Liver (tissue), 9 donors: Measurements from ENCODE around the gene DNASE2. TPM values are rescaled to one million over a fixed set of nuclear protein-coding genes. Genes with fewer than 3 reads are reported as not detected.

Experiments used
- DNase-seq: peaks from one replicate; pipeline ENCODE4 v3.0.0-alpha.2; 2017; ENCODE audit warnings: low spot score
- H3K27ac ChIP-seq, 2 donors: one replicate each; pipeline ENCODE4 v1.7.0; 2013; ENCODE audit warnings: inconsistent platforms in 2 of 2, low read length in 2 of 2, control low read depth in 1 of 2, low read depth in 1 of 2, mild to moderate bottlenecking in 1 of 2
- H3K27me3 ChIP-seq, 4 donors: one replicate each; pipeline versions ENCODE4 v1.6.1 to v1.7.0; 2013; ENCODE audit warnings: low read length in 3 of 4, inconsistent platforms in 1 of 4, mild to moderate bottlenecking in 1 of 4, moderate library complexity in 1 of 4; ENCODE audit not compliant: control insufficient read depth in 4 of 4, insufficient read depth in 4 of 4
- H3K36me3 ChIP-seq, 4 donors: one replicate each; pipeline versions ENCODE4 v1.6.1 to v1.7.0; 2013; ENCODE audit warnings: low read length in 3 of 4, mild to moderate bottlenecking in 3 of 4, low read depth in 1 of 4, moderate library complexity in 1 of 4; ENCODE audit not compliant: control insufficient read depth in 4 of 4, insufficient read depth in 3 of 4
- H3K4me1 ChIP-seq, 4 donors: one replicate each; pipeline versions ENCODE4 v1.6.1 to v1.7.0; 2013; ENCODE audit warnings: low read length in 3 of 4, mild to moderate bottlenecking in 3 of 4, moderate library complexity in 1 of 4; ENCODE audit not compliant: control insufficient read depth in 4 of 4, insufficient read depth in 4 of 4
- H3K4me3 ChIP-seq, 3 donors: one replicate each; pipeline versions ENCODE4 v1.6.1 to v1.7.0; 2013; ENCODE audit warnings: low read length in 3 of 3, control low read depth in 1 of 3, low read depth in 1 of 3, mild to moderate bottlenecking in 1 of 3
- H3K9ac ChIP-seq, 2 donors: one replicate each; pipeline ENCODE4 v1.7.0; 2013; ENCODE audit warnings: low read length in 2 of 2, mild to moderate bottlenecking in 2 of 2, moderate library complexity in 2 of 2, control low read depth in 1 of 2, low read depth in 1 of 2
- H3K9me3 ChIP-seq, 4 donors: one replicate each; pipeline versions ENCODE4 v1.6.1 to v1.7.0; 2013; ENCODE audit warnings: low read length in 3 of 4; ENCODE audit not compliant: control insufficient read depth in 4 of 4
- ATF3 ChIP-seq: IDR thresholded peaks from 2 replicates; pipeline ENCODE4 v1.6.1; 2016; ENCODE audit warnings: antibody characterized with exemption
- EGR1 ChIP-seq, 2 donors: IDR thresholded peaks; 2 replicates each; pipeline ENCODE4 v1.6.1; 2016 to 2018; ENCODE audit warnings: antibody characterized with exemption in 2 of 2, low read depth in 2 of 2
- FOXA1 ChIP-seq: IDR thresholded peaks from 2 replicates; pipeline ENCODE4 v1.6.1; 2016; ENCODE audit warnings: antibody characterized with exemption
- FOXA2 ChIP-seq: IDR thresholded peaks from 2 replicates; pipeline ENCODE4 v1.6.1; 2016; ENCODE audit warnings: antibody characterized with exemption
- GABPA ChIP-seq, 2 donors: IDR thresholded peaks in 1 of 2; conservative IDR thresholded peaks in 1 of 2; 2 replicates each; pipeline ENCODE4 v1.6.1; 2016; ENCODE audit warnings: antibody characterized with exemption in 2 of 2, mild to moderate bottlenecking in 1 of 2, moderate library complexity in 1 of 2
- HNF4A ChIP-seq, 2 donors: conservative IDR thresholded peaks; 2 replicates each; pipeline ENCODE4 v1.6.1; 2016; ENCODE audit warnings: antibody characterized with exemption in 2 of 2, mild to moderate bottlenecking in 2 of 2
- HNF4G ChIP-seq: IDR thresholded peaks from 2 replicates; pipeline ENCODE4 v1.6.1; 2016; ENCODE audit warnings: antibody characterized with exemption
- JUND ChIP-seq, 2 donors: IDR thresholded peaks; 2 replicates each; pipeline ENCODE4 v1.6.1; 2016; ENCODE audit warnings: antibody characterized with exemption in 2 of 2
- MAX ChIP-seq: IDR thresholded peaks from 2 replicates; pipeline ENCODE4 v1.6.1; 2016; ENCODE audit warnings: antibody characterized with exemption
- NR2F2 ChIP-seq: IDR thresholded peaks from 2 replicates; pipeline ENCODE4 v1.6.1; 2016; ENCODE audit warnings: antibody characterized with exemption
- RAD21 ChIP-seq, 2 donors: IDR thresholded peaks; 2 replicates each; pipeline ENCODE4 v1.6.1; 2016; ENCODE audit warnings: antibody characterized with exemption in 2 of 2, mild to moderate bottlenecking in 2 of 2
- RXRA ChIP-seq, 2 donors: IDR thresholded peaks; 2 replicates each; pipeline ENCODE4 v1.6.1; 2017 to 2018; ENCODE audit warnings: antibody characterized with exemption in 2 of 2, mild to moderate bottlenecking in 1 of 2
- SP1 ChIP-seq: IDR thresholded peaks from 2 replicates; pipeline ENCODE4 v1.6.1; 2018; ENCODE audit warnings: antibody characterized with exemption, mild to moderate bottlenecking
- TAF1 ChIP-seq: conservative IDR thresholded peaks from 2 replicates; pipeline ENCODE4 v1.6.1; 2016; ENCODE audit warnings: antibody characterized with exemption, mild to moderate bottlenecking
- YY1 ChIP-seq: IDR thresholded peaks from 2 replicates; pipeline ENCODE4 v1.6.1; 2016; ENCODE audit warnings: antibody characterized with exemption, mild to moderate bottlenecking
- WGBS: extraction: QIAGEN DNeasy Blood & Tissue Kit; methylation state at CpG from one replicate; pipeline ENCODE4 v1.1.7; 2013; 5-methylcytosine and 5-hydroxymethylcytosine counted together
- polyA plus RNA-seq, 2 donors: library from polyadenylated mRNA; stranded (reverse) in 1 of 2; unstranded in 1 of 2; fragments of 200-250 nt in 1 of 2; fragments of >200 nt in 1 of 2; fragmentation: Nextera tagmentation in 1 of 2; extraction: Ambion mirVana in 1 of 2; gene quantifications; one replicate each; pipeline versions ENCODE4 v1.2.1 to v1.2.3, GENCODE V29; 2013 to 2015
- total RNA-seq, 2 donors: library from RNA; depleted of rRNA; stranded (reverse); fragments of >200 nt; gene quantifications; one replicate each; pipeline ENCODE4 v1.2.3, GENCODE V29; 2014
- TF ChIP-seq, protein P1 (sequence below): IDR thresholded peaks from 2 replicates; pipeline ENCODE4 v1.6.1; 2016; ENCODE audit warnings: antibody characterized with exemption
- TF ChIP-seq, protein P2 (sequence below): IDR thresholded peaks from 2 replicates; pipeline ENCODE4 v1.6.1; 2016; ENCODE audit warnings: antibody characterized with exemption, mild to moderate bottlenecking
- donor health status: healthy.
- donor health status: healthy.
- donor health status: healthy.
- donor health status: healthy.
- donor health status: healthy.

The DNASE2 gene
- total and polyA plus RNA-seq, 4 donors = 11.3 to 18.4 (median 12.8) TPM

DNA sequence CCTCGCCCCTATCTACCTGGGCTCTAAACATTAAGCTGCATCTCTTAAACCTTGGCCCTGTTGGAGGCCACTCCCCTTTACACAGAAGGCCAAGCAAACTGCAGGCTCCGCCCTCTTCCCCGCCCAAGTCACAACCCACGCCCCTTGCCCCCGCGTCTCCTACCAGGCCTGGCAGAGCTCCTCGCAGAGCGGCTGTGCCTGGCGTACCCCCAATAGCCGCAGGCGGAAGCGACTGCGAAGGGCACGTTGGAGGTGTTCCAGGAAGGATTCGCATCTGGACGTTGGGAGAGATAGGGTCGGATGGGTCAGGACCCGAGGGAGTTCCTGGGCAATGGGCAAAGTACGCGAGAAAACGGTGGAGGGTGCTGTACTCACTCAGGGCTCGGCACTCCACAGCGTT lies 52.8 kb downstream of the DNASE2 start:
- H3K27me3 ChIP-seq = peaks cover 0 to 11% (median 9%) of the 10 kb centered on the region in 4 donors
- DNase-seq = peak; percentile 70
- 5% methylated on average over 23 of the region's 23 CpGs for WGBS

DNA sequence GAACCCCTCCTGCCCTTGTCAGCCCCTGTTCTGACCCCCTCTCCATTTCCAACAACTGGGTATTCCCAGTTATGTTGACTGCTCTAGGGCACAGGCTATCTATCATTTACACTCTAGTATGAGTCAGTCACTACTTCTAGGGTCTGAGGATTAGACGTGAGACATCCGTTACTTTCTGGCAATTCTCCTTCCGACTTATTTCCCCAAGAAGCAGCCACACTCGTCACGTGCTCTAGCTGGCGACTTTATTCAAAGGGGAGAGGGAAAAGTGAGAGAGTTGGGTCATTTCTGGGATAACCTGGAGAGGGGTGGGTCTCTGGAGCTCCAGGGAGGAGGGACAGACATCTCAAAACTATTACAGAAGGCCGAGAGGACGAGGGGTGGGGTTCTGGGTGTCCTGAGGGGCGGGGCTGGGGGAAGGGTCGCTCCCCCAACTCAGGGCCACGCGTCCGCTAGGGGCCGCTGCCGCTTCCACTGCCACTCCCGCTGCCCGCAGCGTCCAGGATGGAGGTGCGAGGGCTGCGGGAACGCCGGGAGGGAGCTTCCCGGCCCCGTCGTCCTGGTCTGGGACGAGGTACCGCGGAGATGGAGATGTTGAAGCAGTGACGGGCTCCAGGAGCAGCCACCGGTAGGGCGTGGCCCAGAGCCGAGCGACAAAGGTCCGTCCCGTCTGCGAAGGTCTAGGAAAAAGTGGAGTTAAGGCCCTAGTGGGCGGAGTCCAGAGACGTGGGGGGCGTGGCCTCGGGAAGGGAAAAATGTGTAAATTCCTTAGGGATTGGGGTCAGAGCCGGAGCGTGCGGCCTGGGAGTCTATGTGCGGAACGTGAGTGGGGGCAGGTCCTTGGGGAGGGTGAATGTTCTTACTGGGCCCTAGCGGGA lies 55.8 kb downstream of the DNASE2 start:
- Histone ChIP-seq H3K4me1 (peaks cover 0 to 8% (median under 1%) of the 10 kb centered on the region in 4 donors), H3K4me3 (no peak overlapping the region), H3K27me3 (peaks cover 0 to 2% (median under 1%) of the 10 kb centered on the region in 4 donors), H3K9me3 (no peaks in the 10 kb centered on the region), H3K27ac (no peak overlapping the region), H3K9ac (no peak overlapping the region), H3K36me3 (no peaks in the 10 kb centered on the region)
- peak; percentile 55 for DNase-seq
- WGBS = 12% methylated on average over 46 of the region's 46 CpGs
- no peak for TF ChIP-seq ATF3
- no peak for TF ChIP-seq FOXA1
- no peak for TF ChIP-seq NR2F2
- TF ChIP-seq, protein P1, sequence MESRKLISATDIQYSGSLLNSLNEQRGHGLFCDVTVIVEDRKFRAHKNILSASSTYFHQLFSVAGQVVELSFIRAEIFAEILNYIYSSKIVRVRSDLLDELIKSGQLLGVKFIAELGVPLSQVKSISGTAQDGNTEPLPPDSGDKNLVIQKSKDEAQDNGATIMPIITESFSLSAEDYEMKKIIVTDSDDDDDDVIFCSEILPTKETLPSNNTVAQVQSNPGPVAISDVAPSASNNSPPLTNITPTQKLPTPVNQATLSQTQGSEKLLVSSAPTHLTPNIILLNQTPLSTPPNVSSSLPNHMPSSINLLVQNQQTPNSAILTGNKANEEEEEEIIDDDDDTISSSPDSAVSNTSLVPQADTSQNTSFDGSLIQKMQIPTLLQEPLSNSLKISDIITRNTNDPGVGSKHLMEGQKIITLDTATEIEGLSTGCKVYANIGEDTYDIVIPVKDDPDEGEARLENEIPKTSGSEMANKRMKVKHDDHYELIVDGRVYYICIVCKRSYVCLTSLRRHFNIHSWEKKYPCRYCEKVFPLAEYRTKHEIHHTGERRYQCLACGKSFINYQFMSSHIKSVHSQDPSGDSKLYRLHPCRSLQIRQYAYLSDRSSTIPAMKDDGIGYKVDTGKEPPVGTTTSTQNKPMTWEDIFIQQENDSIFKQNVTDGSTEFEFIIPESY = no peak
- TF ChIP-seq RXRA (IDR thresholded peaks at IDR 0.05) = no peak
- no peak for TF ChIP-seq HNF4G
- no peak for TF ChIP-seq HNF4A (conservative IDR thresholded peaks at IDR 0.05)
- no peak for TF ChIP-seq SP1
- TF ChIP-seq RAD21 (IDR thresholded peaks at IDR 0.05) = no peak
- no peak for TF ChIP-seq MAX
- TF ChIP-seq EGR1 (IDR thresholded peaks at IDR 0.05; ENCODE audit: low read depth in 2 of 2) = no peak
- no peak for TF ChIP-seq FOXA2
- no peak for TF ChIP-seq JUND (IDR thresholded peaks at IDR 0.05)
- TF ChIP-seq YY1 = no peak
- TF ChIP-seq GABPA (IDR thresholded peaks at IDR 0.05 in 1 of 2, conservative IDR thresholded peaks at IDR 0.05 in 1 of 2) = no peak
- TF ChIP-seq TAF1 = no peak

More for the DNA sequence above, 52.8 kb downstream of the DNASE2 start:
- no peaks in the 10 kb centered on the region for H3K36me3 ChIP-seq
- no peak overlapping the region for H3K4me3 ChIP-seq
- peaks cover 0 to 13% (median 4%) of the 10 kb centered on the region in 4 donors for H3K4me1 ChIP-seq
- H3K9me3 ChIP-seq = no peaks in the 10 kb centered on the region
- no peak overlapping the region for H3K27ac ChIP-seq
- no peak for TF ChIP-seq JUND (IDR thresholded peaks at IDR 0.05)
- TF ChIP-seq EGR1 (IDR thresholded peaks at IDR 0.05; ENCODE audit: low read depth in 2 of 2) = no peak
- TF ChIP-seq, protein P2, sequence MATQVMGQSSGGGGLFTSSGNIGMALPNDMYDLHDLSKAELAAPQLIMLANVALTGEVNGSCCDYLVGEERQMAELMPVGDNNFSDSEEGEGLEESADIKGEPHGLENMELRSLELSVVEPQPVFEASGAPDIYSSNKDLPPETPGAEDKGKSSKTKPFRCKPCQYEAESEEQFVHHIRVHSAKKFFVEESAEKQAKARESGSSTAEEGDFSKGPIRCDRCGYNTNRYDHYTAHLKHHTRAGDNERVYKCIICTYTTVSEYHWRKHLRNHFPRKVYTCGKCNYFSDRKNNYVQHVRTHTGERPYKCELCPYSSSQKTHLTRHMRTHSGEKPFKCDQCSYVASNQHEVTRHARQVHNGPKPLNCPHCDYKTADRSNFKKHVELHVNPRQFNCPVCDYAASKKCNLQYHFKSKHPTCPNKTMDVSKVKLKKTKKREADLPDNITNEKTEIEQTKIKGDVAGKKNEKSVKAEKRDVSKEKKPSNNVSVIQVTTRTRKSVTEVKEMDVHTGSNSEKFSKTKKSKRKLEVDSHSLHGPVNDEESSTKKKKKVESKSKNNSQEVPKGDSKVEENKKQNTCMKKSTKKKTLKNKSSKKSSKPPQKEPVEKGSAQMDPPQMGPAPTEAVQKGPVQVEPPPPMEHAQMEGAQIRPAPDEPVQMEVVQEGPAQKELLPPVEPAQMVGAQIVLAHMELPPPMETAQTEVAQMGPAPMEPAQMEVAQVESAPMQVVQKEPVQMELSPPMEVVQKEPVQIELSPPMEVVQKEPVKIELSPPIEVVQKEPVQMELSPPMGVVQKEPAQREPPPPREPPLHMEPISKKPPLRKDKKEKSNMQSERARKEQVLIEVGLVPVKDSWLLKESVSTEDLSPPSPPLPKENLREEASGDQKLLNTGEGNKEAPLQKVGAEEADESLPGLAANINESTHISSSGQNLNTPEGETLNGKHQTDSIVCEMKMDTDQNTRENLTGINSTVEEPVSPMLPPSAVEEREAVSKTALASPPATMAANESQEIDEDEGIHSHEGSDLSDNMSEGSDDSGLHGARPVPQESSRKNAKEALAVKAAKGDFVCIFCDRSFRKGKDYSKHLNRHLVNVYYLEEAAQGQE = no peak
- TF ChIP-seq, protein P1 = no peak
- H3K9ac ChIP-seq = no peak overlapping the region
